HEK293T (cell line): ENCODE data around the gene U2AF1.
"Not testable (repeated sequence)": the region's sequence is repeated elsewhere in the genome, so short reads cannot be mapped to it uniquely, and the experiment has no call there.

Source experiments
- ARNT ChIP-seq: fragments of 450-650 bp; IDR thresholded peaks from 2 replicates; pipeline ENCODE4 v1.6.1; 2017; ENCODE audit warnings: mild to moderate bottlenecking
- BHLHE40 ChIP-seq: fragments of 450-650 bp; IDR thresholded peaks from 2 replicates; pipeline ENCODE4 v1.6.1; 2016; ENCODE audit warnings: mild to moderate bottlenecking, moderate library complexity, borderline replicate concordance
- CTBP1 ChIP-seq: fragments of 450-650 bp; IDR thresholded peaks from 2 replicates; pipeline ENCODE4 v1.6.1; 2016; ENCODE audit warnings: borderline replicate concordance
- ELF4 ChIP-seq: fragments of 450-650 bp; IDR thresholded peaks from 2 replicates; pipeline ENCODE4 v1.6.1; 2017; ENCODE audit warnings: antibody characterized with exemption
- FOXA1 ChIP-seq: fragments of 450-650 bp; IDR thresholded peaks from 2 replicates; pipeline ENCODE4 v1.6.1; 2016; ENCODE audit warnings: mild to moderate bottlenecking
- FOXM1 ChIP-seq: fragments of 450-650 bp; IDR thresholded peaks from 2 replicates; pipeline ENCODE4 v1.6.1; 2017; ENCODE audit warnings: mild to moderate bottlenecking, borderline replicate concordance
- HDGF ChIP-seq: fragments of 450-650 bp; IDR thresholded peaks from 2 replicates; pipeline ENCODE4 v1.6.1; 2017; ENCODE audit warnings: antibody characterized with exemption, borderline replicate concordance
- L3MBTL2 ChIP-seq: fragments of 450-650 bp; conservative IDR thresholded peaks from 2 replicates; pipeline ENCODE4 v1.6.1; 2016; ENCODE audit warnings: mild to moderate bottlenecking
- NFRKB ChIP-seq: fragments of 450-650 bp; IDR thresholded peaks from 2 replicates; pipeline ENCODE4 v1.6.1; 2016; ENCODE audit warnings: mild to moderate bottlenecking, moderate library complexity
- SP1 ChIP-seq: fragments of 450-650 bp; IDR thresholded peaks from 2 replicates; pipeline ENCODE4 v1.6.1; 2017
- SUZ12 ChIP-seq: fragments of 450-650 bp; IDR thresholded peaks from 2 replicates; pipeline ENCODE4 v1.6.1; 2016; ENCODE audit warnings: mild to moderate bottlenecking
- TARDBP ChIP-seq: fragments of 450-650 bp; IDR thresholded peaks from 2 replicates; pipeline ENCODE4 v1.6.1; 2016
- ZNF384 ChIP-seq: fragments of 450-650 bp; IDR thresholded peaks from 2 replicates; pipeline ENCODE4 v1.6.1; 2016
- TF ChIP-seq, protein P1 (sequence below): fragments of 450-650 bp; IDR thresholded peaks from 2 replicates; pipeline ENCODE4 v1.6.1; 2016

DNA sequence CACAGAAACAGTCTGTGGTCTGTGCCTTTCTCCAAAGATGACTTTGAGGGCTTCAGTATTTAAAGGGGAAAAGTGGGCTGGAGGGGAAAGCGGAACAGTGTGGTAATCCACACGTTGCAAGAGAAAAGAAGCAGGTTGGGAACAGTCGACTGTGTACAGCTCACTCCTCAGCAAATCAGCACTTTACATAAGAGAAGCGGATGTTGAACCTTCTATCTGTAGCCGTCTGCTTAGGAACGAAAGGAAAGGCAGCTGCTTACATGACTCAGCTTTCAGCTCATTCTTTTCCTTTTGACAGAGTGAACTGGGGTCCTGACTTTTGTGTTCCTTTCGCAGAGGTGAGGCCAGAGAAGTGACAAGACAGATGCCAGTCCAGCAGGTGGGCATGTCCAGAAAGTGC lies 1.6 kb upstream of the U2AF1 start:
- TF ChIP-seq, protein P1, sequence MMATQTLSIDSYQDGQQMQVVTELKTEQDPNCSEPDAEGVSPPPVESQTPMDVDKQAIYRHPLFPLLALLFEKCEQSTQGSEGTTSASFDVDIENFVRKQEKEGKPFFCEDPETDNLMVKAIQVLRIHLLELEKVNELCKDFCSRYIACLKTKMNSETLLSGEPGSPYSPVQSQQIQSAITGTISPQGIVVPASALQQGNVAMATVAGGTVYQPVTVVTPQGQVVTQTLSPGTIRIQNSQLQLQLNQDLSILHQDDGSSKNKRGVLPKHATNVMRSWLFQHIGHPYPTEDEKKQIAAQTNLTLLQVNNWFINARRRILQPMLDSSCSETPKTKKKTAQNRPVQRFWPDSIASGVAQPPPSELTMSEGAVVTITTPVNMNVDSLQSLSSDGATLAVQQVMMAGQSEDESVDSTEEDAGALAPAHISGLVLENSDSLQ, result not testable (repeated sequence)
- not testable (repeated sequence) for TF ChIP-seq ELF4, HDGF, ARNT, SP1, SUZ12, NFRKB, TARDBP, CTBP1, FOXM1, BHLHE40, ZNF384, FOXA1, L3MBTL2
